NCI-H2081 treated with DMSO at 0.1 percent for 48 hours (cell line): Measurements from ENCODE around the gene RAB40AL.

Source experiments
- DNase-seq: peaks from one replicate; lab custom pipeline; 2025; lab: John Stamatoyannopoulos, UW

RAB40AL gene

DNA sequence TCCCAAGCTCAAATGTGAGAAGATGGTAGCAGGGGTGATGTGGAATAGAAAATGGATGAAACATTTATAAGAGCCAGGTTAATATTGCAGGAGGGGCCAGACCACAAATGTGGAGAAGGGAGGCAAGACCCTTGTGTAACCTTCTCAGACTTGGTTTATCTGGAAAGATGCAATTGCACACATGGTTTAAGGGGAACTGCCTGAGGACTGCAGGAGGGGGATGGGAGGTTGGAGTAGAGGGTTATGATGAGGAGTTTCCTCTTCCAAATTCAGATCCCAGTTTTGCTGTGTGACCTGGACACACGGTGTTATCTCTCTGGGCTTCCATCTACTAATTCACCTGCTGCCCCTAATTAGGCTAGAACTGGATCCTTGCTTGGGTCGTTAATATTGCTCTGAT, 46.1 kb downstream of the RAB40AL start:
- DNase-seq = no peak

DNA sequence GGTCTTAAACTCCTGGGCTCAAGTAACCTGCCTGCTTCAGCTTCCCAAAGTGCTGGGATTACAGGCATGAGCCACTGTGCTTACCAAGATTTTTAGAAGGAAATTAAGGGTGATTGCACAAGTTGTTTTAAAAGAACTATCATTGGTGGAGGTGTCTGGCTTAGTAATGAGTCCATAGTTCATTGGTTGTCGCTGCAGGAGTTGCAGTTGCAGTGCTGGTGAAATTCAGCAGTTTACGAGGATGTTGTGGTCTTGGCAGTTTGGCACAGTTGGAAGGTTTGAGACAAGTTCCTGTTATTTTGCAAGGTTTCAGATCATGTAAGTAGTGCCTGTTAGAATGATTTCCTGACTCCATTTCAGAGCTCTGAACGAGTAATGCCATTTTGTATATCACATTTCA, 48.1 kb downstream of the RAB40AL start:
- no peak for DNase-seq
